Stimulated activated CD4-positive, alpha-beta T cell treated with anti-CD3 and anti-CD28 coated beads, Interleukin-1b, Interleukin-23, amount 100 ng/mL, for 4 hours (primary cell): ENCODE measurements around the gene SRRM3.
A peak's percentile ranks its signal among the peaks of the same experiment; 100 is the strongest.
"Not testable (repeated sequence)": the region's sequence is repeated elsewhere in the genome, so short reads cannot be mapped to it uniquely, and the experiment has no call there.

Source experiments
- DNase-seq, 2 donors: peaks; one replicate each; pipeline ENCODE4 v3.0.0-alpha.2; 2020; ENCODE audit warnings: low read depth in 2 of 2

The SRRM3 gene

GRCh38 chr7:76315364-76315763 lies 113.7 kb downstream of the SRRM3 start:
- no peak for DNase-seq

GRCh38 chr7:76316984-76317781 lies 115.5 kb downstream of the SRRM3 start:
- DNase-seq, result no peak

- DNase-seq, result peak; percentile 89 to 90
Measured at GRCh38 chr7:76317782-76318487, 116.2 kb downstream of the SRRM3 start.

- peak; percentile 31 to 38 for DNase-seq
Measured at GRCh38 chr7:76318488-76319353, 117.0 kb downstream of the SRRM3 start.

GRCh38 chr7:76325092-76325491 lies 123.4 kb downstream of the SRRM3 start:
- DNase-seq, result no peak

GRCh38 chr7:76325811-76326210 lies 124.1 kb downstream of the SRRM3 start:
- DNase-seq, result no peak

GRCh38 chr7:76326646-76327233 lies 125.0 kb downstream of the SRRM3 start:
- no peak for DNase-seq

GRCh38 chr7:76327610-76328009 lies 125.9 kb downstream of the SRRM3 start:
- no peak for DNase-seq

GRCh38 chr7:76328389-76328788 lies 126.7 kb downstream of the SRRM3 start:
- no peak for DNase-seq

- DNase-seq, result no peak
Measured at GRCh38 chr7:76329479-76329878, 127.8 kb downstream of the SRRM3 start.

- DNase-seq, result no peak
Measured at GRCh38 chr7:76330261-76330660, 128.6 kb downstream of the SRRM3 start.

- DNase-seq, result no peak
Measured at GRCh38 chr7:76330673-76331072, 129.0 kb downstream of the SRRM3 start.

GRCh38 chr7:76332078-76332477 lies 130.4 kb downstream of the SRRM3 start:
- no peak for DNase-seq

- DNase-seq, result no peak
Measured at GRCh38 chr7:76333511-76334101, 131.9 kb downstream of the SRRM3 start.

- DNase-seq, result no peak
Measured at GRCh38 chr7:76334320-76334967, 132.7 kb downstream of the SRRM3 start.

GRCh38 chr7:76335417-76335816 lies 133.7 kb downstream of the SRRM3 start:
- DNase-seq, result not testable (repeated sequence)

- DNase-seq, result no peak
Measured at GRCh38 chr7:76336094-76336493, 134.4 kb downstream of the SRRM3 start.
